DMS153 (cell line): ENCODE measurements around the gene UGT1A5.

Source experiments
- DNase-seq: peaks from one replicate; lab custom pipeline; 2025; lab: John Stamatoyannopoulos, UW

The UGT1A5 gene

DNA sequence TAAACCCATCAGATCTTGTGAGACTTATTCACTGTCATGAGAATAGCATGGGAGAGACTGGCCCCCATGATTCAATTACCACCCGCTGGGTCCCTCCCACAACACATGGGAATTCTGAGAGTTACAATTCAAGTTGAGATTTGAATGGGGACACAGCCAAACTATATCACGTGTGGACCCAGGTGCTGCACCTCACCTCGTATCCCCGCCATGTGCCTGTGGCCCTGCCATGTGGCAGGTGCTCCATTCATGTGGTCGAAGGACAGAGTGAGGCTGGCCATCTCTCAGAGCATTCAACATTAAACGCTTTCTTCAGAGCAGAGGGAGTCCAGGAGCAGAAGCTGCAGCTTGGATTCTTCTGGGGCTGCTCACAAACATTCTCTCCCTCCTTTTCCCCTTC, 97.7 kb downstream of the UGT1A5 start:
- DNase-seq, result no peak

- no peak for DNase-seq
Measured at GRCh38 chr2:233811087-233811486, 98.4 kb downstream of the UGT1A5 start.

DNA sequence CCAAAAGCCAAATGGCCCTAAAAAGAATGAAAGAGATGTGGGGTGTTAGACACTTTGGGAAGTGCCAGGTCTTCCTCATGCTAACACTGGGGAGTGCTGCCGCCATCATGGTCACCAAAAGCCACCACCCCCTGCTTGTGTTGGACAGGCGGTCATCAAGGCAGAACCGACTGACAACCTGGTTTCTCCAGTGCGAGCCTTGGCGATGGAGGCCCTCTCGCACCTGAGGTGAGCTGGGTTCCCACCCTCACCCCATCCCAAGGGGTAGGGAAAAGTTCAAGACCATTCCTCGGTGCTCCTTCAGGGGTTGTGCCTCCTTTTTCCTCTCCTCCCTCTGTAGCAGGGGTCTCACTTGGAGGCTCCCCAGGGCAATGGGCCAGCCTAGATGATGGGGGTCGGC, 99.0 kb downstream of the UGT1A5 start:
- no peak for DNase-seq

DNA sequence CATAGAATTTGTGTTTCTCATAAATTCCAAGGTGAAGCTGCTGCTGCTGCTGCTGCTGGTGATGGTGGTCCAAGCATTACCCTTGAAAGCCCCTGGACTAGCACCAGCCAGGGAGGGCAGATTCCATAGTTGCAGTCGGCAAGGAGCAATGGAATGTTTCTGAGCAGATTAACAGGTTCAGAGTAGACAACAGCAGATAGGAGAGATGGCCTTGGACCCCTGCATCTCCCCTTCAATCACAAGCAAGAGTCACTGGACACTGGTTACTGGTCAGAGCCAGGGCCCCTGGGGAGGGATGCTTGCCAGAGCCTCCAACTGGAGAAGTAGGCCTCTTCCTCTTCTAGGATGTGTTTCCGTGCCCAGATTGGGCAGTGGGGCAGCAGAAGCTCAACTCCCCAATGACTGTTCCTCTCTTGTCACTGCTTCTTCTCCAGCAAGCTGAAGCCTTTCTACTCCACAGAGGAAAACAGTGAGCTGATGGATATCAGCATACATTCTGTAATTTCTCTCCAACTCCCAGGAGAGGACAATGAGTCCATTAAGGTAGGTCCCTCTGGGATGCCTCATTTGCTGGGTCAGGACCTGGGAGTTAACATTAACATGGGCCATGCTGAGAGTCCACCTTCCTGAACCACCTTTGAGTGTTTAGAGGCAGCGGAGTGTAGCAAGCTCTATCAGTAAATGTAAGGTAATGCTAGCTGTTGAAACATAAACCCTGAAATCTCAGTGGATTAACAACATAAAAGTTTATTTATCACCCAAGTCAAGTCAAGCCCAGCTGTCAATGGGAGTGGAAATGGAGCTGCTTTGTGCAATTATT, 100.7 kb downstream of the UGT1A5 start:
- DNase-seq, result no peak

DNA sequence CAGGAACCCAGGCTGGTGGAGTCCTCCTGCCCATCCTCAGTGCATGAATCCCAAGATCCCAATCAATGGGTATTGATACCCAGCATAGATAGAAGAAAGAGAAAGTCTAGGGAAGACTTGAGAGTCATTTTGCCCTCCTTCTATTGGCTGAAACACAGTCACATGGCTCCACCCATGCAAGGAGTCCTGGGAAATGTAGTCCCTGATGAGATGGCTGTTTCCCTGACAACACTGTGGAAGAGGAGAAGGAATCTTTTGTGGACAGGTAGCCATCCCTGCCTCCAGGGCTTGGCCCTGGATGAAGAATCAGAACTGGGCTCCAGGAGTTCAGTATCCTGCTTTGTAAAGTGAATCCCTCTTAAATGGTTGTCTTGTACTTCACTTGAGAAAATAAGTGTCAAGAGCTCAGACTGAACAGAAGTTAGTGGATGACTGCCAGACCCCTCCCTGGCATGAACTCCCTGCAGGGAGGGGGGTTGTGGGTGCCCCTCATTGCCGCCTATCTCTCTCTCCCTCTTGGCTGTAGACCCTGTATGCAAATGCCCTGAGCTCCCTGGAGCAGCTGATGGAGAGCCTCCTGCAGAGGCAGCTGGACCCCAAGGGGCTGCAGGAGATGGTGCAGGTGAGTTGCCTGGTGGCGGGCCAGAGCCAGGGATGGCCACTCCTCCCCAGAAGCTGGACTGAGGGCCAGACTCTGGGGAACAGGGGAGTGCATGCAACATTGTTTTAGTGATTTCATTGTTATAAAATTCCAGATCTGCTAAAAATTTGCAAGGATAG, 101.5 kb downstream of the UGT1A5 start:
- no peak for DNase-seq

DNA sequence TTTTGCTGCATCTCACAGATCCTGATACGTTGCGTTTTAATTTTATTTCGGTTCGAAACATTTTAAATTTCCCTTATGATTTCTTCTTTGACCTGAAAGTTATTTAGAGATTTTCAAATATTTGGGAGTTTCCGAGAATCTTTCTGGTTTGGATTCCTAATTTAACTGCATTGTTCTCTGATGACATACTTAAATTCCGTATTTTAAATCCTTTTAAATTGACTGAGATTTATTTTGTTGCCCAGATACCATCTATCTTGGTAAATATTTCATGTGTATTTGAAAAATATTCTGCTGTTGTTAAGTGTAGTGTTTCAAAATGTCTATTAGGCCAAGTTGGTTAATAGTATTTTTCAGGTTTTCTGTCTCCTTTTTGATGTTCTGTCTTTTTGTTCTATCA, 103.2 kb downstream of the UGT1A5 start:
- DNase-seq, result no peak

DNA sequence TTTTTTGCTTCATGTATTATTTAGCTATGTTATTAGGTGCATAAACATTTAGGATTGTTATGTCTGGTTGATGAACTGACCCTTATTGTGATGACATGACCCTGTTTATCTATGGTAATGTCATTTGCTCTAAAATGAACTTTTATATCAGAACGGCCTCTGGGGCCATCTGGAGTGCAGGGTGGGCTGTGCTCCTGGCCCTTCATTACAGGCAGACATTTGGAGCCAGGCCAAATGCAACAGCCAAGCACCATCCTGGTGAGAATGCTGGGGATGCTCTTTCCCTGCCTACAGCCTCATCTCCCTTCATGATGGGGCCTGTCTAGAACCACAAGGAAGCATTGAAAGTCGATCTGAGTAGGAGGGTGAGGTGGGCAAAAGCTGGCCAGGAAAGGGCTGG, 103.6 kb downstream of the UGT1A5 start:
- no peak for DNase-seq

DNA sequence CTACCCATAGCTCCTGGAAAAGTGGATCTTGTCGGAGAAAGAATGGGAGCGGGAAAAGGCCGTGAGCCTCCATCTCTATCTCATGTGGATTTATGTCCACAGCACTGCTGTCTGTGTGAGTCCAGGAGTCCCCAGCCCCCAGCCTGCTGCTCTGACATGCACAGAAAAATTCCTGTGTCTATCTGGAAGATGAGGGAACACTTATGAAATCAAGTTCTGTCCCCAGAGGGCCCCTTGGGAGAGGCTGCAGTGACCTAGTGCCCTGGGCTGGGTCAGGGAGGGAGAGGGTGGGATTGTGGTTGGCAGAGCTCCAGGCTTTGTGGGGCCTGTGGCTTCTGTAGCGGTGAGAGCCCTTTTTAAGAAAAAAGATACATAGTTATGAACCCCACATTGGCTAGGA, 104.1 kb downstream of the UGT1A5 start:
- no peak for DNase-seq

DNA sequence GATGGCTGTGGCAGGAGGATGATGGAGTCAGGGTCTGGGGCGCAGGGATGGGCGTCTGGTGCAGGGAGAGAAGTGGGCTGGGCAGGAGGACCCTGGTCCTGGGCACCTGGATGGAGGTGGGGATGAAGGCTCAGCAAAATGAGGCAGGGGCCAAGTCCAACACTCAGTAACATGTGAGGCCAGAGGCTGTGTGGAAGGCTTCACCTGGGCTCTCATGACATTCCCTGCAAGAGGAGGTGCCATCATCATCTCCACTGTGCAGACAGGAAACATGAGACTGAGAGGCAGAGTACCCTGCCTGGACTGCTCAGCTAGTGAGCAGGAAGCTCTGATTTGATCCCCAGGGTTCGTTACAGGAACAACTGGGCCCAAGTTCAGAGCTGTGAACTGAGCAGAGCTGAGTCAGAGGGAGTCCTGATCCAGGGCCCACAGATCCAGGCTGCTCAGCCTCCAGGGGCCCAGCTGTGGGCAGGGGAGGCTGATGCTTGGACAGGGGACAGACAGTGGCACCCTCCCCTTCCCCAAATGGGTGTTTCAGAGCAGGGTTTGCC, 104.7 kb downstream of the UGT1A5 start:
- DNase-seq, result no peak

GRCh38 chr2:233817995-233818638, 105.4 kb downstream of the UGT1A5 start:
- no peak for DNase-seq

DNA sequence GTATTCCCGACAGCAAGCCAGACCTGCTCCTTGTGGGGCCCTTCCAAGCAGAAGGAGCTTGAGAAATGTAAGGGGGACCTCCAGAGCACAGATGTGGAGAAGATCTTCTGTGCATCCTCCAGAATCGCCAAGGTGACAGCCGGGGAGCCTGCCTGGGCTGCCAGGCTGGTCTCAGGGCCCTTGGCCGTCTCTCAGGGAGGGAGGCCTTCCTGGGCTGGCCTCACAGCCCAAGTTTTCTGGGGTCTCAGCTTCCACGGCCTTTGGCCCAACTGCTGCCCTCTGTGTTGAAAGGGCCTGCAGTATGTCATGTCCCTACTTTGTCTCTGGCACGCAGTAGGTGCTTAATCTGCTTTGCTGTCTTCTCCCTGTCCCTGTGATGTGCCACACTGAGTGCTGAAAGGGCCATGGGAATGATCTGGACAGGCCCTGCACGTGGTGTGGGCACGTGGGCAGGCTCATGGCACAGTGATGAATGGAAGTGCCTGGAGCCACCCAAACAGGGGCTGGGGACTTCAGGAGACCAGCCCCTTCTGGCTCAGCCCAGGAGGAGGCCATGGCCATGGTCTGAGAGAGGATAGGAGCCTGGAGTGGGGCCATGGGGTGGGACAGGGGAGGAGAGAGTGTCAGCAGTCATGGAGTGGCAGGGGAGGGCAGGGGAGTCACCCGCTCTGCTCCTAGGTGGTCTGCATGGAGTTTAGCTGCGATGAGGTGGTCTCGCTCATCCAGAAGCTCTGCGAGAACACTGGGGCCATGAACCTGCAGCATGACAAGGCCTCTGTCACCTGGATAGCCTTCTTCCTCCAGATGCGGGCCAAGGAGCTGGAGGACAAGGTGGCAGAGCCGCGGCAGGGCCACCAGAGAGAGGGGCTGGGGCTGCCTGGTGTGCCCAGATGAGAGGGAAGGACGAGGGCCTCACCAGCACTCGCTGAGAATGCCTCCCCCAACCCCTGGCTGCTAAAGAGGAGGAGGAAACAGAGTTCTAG, 106.2 kb downstream of the UGT1A5 start:
- no peak for DNase-seq

- no peak for DNase-seq
Measured at GRCh38 chr2:233819884-233820773, 107.4 kb downstream of the UGT1A5 start.

DNA sequence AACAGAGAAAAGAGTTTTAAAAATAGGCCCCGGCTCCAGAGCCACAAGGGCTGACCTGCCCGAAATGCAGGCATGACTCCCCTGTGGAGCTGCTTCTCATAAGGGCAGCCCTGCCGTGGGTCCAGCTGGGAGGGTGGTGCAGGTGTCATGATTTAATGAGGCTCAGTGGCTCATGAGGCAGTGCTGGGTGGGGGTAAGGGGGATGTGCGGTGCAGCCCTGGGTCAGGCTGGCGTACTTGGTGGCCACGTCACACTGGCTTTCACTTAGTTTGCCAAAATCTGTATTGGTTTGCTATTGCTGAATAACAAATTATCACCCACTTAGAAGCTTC, 108.0 kb downstream of the UGT1A5 start:
- DNase-seq, result no peak

- no peak for DNase-seq
Measured at GRCh38 chr2:233821196-233821595, 108.5 kb downstream of the UGT1A5 start.

- DNase-seq, result no peak
Measured at GRCh38 chr2:233821709-233822100, 109.0 kb downstream of the UGT1A5 start.

DNA sequence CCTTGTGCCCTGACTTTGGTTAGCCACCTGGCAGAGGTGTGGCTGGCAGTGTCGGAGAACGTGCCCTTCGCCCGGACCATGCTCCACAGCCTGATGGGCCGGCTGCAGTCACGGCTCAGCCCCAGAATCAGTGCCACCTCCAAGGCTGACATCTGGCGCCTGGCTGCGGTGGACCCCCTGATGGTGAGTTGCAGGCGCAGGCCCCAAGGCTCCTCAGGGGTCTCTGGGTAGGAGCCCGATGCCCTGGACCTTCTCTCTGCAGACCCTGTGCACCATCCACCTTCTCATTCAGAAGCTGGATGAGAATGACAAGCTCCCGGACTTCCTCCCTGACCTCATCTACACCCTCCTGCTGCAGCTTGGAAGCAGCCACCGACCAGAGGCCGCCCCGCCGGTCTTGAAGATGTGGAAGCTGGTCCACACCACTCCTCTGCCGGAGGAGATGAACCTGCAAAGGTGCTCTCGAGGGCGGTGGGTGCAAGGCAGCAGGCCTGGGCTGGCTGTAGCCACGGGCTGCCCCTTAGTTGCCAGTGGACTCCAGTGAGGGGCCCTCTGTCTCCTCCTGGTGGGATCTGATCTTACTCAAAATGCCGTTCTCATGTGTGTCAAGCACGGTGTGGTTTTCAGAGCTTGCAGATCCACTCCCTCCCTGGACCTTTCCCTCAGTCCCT, 109.5 kb downstream of the UGT1A5 start:
- DNase-seq, result no peak
